ENCODE measurements around the gene PKD1L1.
"Not testable (repeated sequence)": the region's sequence is repeated elsewhere in the genome, so short reads cannot be mapped to it uniquely, and the experiment has no call there.

Gene PKD1L1

DNA sequence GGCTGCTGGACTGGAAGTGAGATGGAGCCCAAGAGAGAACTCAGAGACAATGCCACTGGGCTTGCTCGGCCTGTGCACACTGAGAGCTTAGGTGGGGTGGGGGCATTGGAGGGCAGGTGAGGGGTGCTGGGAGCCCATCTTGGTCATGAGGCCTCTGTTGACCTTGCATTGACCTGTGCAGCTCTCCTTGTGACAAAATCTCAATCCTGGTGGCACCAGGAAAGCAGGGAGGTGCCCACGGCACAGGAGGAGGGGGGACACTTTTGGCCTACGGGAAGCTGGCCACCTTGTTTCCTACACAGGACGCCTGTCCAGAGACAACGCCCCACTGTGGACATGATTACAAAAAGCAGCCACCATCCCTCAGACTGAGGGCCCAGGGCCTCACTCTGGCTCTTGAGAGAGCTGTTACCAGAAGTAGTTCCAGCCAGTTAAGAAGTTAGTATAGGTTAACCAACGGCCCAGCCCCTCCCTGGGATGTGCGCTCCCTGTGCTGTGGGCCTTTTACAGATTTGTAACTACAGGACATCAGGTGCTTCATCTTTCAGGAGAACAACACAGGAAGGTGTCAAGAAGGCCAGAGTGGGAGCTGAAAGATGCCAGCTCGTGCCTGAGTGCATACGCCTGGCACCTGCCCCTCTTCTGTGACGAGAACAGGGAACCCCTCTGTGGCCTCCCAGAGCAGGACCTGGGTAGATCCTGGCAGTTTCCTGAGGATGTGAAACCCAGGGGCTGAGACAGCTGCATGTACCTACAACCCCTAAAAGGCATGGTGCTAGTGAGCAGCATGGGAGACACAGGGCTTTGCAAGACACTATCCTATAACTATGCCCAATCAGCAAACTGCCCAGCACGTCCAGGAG lies 10.3 kb downstream of the PKD1L1 start:
- no peak for DNase-seq

DNA sequence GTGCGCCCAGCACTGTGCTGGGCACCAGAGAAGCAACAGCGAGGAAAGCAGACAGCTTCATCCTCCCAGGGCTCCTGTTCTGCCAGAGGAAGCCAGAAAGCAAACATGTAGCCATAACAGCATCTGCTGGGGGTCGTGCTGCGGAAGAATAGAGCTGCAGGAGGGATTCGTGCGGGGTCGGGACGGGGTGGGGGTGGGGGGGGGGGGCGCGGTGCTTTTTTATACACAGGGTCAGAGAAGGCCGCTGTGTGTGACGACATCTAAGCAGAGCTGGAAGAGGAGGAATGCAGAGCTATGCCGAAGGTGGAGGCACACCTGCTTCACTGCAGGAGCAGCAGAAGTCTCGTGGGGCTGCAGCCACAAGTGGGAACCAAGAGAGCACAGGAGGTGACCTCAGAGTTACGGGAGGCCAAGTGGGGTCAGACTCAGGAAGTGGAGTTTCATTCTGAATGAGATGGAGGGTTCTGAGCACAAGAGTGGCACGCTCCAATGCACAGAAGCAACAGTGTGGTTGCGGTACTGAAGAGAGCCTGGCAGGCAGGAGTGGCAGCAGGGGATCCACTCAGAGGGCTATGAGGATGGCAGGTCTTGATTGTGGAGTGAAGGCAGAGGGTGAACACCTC lies 11.1 kb downstream of the PKD1L1 start:
- DNase-seq: no peak

DNA sequence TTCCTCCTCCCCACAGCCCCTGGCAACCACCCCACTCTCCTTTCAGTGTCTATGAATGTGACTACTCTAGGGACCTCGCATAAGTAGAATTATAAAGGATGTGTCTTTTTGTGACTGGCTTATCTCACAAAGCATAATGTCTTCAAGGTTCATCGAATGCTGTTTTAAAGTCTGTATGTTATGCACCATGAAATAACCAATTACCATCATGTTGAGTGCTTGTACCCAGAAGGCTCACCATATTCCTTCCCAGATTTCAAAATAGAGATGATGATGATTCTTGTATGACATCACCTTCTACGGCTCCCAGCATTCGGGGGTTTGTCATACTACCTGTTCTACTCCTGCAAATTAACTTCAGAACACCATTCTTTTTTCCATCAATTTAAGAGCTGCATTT lies 11.9 kb downstream of the PKD1L1 start:
- DNase-seq: no peak

DNA sequence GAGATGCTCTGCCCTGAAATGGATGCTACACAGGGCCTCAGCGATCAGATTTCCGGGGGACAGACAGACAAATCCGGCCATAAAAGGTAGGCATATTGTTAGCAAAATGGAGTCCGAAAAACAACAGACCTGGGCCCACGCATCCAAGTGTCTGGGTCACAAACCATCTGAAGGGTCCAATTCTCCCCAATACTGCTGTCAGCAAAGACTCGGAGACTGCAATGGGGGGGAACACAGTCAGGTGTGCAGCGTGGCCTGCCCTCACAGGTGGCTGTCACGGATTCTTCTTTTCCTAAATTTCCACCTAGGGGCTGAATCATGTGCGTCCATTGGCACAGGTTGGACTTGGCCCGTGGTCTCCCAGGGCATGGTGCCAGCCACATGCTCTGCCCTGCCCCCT lies 12.9 kb downstream of the PKD1L1 start:
- DNase-seq: no peak

DNA sequence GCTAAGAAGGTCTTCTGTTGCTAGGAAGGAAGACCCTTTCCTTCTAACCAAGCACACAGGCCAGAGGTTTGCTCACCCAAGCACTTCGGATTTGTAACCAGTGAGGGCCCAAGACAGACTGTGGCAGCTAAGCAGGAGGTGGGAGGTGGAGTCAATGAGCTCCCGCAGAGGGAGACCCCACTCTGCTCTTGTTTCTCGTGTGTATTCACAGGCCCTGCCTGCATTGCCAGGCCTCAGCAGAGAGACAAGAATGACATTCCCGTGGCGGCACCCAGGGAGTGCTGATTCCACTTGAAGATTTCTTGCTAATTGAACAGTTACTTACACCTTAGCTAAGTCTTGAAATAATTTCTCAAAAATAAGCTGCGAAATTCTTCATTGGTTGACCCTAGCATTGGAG lies 13.4 kb downstream of the PKD1L1 start:
- DNase-seq: no peak

DNA sequence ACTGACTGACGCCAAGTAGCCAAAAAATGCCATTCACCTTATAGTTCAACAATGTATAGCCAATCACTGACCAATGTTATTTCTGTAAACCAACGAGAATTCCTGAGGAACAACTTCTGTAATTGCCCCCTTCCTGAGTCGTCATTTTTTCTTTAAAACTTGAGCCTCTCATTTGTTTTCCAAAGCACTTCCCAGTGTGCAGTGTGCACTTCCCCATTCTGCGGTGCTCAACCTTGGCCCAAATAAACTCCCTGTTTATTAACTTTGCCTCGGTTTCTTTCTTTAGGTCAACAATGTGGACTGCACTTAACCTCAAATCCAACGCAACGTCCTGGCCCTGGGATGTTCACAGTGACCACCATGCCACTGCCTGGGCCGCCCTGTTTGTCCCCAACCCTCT lies 15.1 kb downstream of the PKD1L1 start:
- no peak for DNase-seq

DNA sequence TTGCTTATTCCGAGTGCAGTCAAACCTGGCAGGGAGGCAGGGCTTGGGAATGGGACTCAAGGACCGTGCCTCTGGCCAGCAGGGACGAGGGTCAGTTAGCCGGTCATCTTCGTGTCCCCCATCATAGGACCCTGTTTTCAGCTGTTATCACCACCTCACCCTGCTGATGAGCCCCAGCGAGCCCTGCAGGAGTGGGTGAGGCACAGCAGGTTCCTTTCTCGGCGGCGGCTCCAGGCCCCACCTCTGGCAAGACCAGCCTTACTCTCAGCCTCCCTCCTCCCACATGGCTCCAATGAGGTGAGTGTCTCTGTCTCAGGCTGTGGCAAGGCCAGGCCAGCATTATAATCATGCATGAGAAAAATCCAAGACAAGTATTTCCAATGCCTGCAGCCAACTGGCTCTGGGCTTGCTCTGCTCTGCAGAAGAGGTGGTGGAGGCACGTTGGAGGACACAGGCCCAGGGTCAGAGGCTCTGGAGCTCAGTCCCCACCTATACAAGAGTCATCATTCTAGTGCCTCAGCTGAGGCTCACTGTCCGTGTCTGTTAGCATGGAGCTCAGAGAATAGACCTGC lies 15.7 kb downstream of the PKD1L1 start:
- no peak for DNase-seq

DNA sequence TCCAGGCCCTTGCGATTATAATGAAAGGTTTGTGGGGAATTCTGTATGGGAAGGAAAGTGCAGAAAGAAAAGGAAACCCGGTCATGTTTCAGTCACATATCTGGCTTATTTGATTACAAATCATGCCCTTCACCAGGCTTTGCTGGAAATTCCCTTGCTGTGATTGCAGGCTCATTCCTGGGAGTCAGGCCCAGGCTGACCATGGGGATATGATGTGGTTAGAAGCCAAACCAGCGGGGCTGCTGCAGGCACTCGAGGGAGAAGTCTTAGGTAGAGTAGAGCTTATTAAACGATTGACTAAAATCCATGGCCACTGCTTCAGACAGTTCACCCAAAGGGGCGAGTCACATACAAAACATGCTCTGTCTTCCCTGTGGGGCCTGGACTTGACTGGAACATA lies 16.2 kb downstream of the PKD1L1 start:
- DNase-seq: no peak

DNA sequence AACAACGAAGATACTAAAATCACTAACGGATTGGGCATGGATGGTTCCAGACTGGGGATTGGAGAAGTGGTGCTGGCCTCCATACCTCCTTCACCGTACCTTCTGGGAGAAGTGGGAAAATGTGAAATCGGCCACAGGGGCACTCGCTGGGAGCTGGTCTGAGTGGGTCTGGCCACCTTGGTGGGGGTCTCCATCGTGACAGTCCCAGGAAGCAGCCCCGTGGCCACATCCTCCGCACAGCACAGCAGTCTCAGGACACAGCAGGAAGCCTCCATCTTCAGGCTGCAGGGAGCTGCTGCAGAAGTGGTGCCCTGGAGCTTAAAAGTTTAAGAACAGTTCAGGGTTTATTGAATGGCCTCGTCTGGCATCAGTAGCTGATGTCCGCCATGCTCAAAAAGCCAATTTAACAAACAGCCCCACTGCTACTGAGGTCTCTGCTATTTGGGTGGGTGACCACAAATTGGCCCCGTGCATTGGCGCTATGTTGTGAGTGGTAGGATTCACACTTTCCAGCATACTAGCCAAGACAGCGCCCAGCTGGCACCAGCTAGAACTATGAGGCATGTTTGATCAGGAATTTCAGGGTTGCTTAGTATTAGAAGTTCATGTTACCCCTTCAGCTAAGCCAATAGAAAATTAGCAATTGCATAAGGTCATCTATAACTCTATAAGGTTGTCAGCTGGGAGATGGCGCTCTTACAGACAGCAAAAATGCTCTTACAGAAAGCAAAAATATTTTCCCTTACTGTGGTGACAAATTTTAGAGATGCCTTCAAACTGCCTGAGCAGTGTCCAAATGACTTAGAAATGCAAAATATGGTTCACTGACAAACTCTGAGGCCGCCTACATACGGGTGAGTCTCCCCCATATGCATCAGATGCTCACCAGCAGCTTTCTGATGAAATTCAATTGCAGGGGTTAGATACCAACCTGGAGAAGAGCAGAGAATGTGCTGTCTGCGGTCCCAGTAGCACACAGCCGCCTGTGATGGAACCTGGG lies 17.0 kb downstream of the PKD1L1 start:
- DNase-seq: no peak

DNA sequence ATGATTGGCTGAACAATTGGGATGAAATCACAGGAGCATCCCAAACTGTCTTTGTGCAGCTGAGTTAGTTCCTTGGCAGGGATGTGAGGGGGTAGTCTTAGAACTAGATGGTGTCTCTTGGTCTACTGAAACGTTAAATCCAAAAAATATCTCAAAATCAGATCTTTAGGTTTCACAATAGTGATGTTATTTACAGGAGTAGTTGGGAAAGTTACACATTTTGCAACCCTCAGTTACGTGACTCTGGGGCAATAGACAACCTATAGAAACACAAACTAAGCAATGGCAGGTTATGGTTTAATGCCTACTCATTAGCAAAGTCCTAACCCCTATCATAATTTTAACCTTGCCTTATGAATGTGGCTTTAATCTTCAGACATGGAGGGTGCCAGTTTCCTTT lies 24.0 kb downstream of the PKD1L1 start:
- DNase-seq: no peak

DNA sequence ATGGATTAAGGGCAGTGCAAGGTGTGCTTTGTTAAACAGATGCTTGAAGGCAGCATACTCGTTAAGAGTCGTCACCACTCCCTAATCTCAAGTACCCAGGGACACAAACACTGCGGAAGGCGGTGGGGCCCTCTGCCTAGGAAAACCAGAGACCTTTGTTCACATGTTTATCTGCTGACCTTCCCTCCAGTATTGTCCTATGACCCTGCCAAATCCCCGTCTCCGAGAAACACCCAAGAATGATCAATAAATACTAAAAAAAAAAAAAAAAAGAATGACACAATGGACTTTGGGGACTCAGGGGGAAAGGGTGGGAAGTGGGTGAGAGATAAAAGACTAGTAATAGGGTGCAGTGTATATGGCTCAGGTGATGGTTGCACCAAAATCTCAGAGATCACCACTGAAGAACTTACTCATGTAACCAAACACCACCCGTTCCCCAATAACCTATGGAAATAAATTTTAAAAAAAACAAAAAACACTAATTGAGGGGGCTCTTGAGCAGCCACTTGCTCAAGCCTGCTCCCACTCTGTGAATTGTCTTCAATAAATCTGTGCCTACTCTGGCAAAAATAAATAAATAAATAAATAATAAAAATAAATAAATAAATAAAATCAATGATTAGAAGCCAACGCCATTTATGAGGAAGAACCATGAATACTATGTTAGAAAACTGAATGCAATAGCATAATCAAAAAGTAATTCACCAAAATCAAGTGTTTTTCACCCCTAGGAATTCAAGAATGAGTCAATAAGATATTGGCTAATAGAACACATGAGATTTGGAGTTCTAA lies 25.0 kb downstream of the PKD1L1 start:
- DNase-seq: not testable (repeated sequence)

DNA sequence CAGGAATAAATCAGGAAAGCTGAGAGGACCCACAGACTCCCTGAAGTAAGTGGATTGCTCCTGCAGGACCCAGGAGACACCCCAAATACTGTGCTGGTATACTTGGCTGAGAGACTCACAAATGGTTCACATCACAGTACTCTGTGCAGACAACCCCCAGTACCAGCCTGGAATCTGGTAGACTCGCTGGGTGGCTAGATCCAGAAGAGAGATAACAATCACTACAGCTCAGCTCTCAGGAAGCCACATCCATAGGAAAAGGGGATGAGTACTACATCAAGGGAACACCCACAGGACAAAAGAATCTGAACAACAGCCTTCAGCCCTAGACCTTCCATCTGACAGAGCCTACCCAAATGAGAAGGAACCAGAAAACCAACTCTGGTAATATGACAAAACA lies 31.8 kb downstream of the PKD1L1 start:
- not testable (repeated sequence) for DNase-seq

DNA sequence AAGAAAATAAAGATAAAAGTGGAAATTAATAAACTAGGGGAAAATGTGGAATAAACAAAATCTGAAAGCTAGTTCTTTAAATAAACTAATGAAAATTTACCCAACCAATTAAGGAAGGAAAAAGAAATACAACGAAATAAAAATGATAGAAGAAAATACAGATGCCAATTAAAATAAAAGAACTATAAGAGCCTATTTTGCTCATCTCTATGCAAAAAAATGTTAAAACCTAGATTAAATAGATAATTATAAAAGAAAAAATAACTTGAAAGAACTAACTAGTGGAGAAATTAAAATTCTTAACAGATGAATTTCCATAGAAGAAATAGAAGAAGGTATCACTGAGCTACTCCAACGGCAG lies 32.7 kb downstream of the PKD1L1 start:
- no peak for DNase-seq

DNA sequence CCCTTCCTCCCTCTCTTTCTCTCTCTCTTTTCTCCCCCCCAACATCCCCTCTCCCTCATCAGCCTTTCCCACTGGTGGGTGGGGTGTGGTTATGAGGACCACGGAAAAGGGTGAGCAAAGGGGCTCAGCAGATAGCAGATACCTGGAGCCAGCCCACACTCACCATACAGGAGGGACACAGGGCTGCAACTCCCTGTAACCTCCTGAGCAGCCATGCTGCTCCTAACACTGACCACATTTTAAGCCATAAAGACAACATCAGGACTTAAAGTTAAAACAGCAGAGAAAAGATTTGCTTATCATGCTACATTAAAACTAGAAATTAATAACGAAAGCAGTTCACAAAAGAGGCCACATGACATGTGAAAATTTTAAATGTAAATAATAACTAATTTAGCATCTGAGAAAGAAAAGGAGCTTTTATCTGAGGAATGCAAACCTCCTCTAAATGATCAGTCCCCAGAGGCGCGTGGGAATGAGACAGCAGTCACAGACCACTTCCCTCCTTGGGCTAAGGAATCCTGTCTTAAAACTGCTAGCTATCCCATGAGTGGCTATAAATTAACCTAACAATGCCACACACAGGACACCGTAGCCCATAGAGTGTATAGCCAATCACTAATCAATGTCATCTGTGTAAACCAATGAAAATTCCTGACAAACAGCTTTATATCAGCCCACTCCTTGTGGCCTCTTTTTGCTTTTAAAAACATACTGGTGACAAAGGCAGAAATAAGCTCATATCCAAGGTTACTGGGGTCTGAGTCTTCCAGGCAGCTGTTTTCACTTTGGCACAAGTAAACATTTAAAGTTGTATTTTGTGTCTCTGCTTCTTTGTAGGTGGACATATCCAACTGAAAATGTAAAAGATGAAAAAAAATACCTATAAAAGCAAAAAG lies 33.3 kb downstream of the PKD1L1 start:
- no peak for DNase-seq

DNA sequence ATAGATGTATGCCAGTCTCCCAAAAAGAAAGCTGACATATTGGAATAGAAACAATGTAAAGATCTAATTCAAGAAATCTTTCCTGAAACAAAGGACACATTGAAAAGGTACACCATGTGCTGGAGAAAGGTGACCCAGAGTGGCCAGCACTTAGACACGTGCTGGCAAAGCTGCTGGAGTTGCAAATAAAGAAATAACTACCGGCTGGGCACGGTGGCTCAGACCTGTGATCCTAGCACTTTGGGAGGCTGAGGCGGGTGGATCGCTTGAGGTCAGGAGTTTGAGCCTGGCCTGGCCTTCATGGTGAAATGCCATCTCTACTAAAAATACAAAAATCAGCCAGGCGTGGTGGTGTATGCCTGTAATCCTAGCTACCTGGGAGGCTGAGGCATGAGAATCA lies 35.9 kb downstream of the PKD1L1 start:
- no peak for DNase-seq

DNA sequence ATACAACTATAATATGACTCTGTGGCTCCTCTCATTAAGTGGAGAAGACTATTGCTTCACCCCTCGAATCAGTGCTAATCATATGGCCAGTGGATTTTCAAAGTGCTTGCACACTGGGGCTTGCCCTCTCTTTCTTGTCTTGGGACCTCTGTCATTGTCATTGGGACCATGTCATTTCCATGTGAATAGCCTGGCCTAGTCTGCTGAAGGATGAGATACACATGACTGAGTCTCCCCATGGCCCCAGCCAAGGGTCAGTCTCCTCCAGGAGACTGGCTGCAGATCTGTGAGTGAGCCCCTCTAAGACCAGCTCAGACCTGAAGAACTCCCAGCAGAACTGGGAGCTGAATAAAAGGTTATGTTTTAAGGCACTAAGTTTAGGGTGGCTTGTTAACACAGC lies 39.5 kb downstream of the PKD1L1 start:
- DNase-seq: no peak

DNA sequence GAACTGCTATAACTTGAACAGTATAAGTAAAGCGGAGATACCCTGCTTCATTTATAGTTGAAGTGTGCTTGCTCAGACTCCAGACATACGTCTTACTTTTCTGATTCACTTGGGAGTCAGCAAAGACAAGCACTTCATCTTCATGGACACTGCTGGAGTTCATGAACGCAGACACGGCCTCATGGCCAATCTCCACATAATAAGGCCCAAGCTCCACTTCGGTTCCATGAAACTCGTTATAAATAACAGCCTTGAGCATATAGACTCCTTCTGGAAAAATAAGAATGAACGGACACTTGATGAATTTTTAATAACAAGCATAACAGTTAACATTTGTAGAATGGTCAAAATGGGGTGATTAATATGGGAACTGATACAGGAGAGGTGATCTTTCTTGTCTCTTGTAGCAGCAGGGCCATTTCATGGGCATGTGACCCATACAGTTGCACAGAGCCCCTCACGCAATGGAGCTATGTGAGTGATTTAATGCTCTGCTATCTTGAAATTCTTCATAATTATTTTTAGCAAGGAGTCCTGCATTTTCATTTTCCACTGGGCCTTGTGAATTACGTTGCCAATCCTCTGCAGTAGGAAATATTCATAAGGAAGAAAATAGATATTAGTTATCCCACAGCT lies 40.2 kb downstream of the PKD1L1 start:
- no peak for DNase-seq

DNA sequence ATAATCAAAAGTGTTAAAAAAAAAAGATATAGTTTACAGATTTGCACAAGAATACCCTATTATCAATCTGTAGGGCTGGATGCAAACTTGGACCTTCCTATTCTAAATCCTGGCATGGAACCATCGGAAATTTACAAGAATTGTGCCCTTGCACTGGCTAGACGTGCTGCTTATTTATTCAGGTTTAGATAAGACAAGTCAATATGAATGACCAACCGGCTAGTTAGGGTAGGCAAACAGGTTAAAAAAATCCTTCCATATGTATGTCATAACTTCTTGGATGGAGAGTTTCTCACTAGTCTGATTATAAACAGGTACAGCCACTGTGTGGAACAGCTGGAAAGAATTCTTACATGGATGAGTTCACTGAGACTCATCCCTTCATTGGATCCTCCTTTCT lies 41.4 kb downstream of the PKD1L1 start:
- DNase-seq: no peak

DNA sequence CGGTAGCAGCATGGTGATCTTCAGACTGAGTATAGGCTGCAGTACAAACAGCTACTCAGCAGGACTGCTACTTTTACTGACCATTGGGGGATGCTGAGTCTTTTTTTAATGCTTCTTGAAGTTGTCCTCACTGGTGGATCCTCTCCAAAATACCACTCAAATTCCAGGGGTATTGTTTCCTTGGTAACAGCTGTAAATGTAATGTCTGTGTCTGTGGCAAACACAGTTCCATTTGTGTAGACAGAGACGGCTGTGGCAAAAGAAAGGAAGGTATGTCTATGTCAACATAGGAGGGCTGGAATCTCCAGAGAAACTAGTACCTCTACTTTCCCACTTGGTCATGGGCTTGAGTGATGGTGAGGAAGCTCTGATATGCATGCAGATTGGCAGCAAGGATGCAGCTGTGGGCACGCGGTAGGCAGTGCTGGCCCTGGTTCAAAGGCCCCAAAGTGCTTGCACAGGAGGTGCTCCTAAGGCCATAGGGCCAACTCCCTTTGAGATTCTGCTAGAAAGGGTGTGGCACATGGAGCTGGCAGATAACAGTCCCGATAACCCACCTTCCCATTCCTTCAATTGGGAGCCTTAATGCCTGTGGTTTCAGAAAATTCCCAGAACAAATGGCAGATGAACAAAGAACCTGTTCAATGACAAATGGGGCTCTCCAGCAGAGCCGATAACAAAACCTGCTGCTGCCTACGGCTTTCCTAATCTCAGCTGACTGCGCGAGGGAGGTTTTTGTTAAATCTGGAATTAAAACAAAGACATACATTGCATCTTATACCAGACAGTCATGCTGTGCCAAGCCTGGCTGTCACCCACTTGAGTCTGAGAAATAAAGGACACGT lies 43.0 kb downstream of the PKD1L1 start:
- DNase-seq: no peak

DNA sequence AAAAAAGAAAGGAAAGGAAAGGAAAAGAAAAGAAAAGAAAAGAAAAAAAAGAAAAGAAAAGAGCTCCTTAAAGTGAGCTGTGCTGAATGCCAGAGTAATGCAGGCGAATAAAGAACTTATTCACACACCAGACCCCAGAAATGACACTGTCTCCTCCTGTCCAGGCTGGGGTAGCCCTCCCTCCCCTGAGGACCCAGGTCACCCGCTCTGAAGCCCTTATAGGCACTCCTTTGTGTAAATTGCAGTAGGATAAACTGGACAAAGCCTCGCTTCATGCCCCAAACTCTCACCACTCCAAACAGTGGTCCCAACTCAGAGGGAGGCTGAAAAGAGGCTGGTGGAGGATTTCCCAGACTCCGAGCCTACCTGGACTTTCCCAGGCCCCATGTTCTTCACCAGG lies 46.3 kb downstream of the PKD1L1 start:
- DNase-seq: no peak

All from T-helper 9 cell (primary cell).